ENCODE measurements around the gene CLCN5.

GRCh38 chrX:49912086-49912485 is 10.3 kb upstream of the CLCN5 start:
- TF ChIP-seq CTCF (IDR thresholded peaks at IDR 0.05; ENCODE audit: low read depth, low read length, poor library complexity, severe bottlenecking) (no peak), EZH2phosphoT487 (IDR thresholded peaks at IDR 0.05; ENCODE audit: borderline replicate concordance, low read length) (no peak)
